Endothelial cell of umbilical vein (primary cell): ENCODE data around the gene ELMO1. TPM values are rescaled to one million over a fixed set of nuclear protein-coding genes. Genes with fewer than 3 reads are reported as not detected.

Experiments
- BruUV-seq: library from RNA; stranded (reverse); fragments of 400-500 nt; replicated peaks from 2 replicates; lab custom pipeline; 2021; lab: Mats Ljungman, UMichigan
- CTCF ChIA-PET: fragments of 300-600, 350-600 bp; sonication (Branson Sonifier 250); formaldehyde crosslinking; loops from one replicate; lab custom pipeline; 2021; ENCODE audit warnings: antibody characterized with exemption, inconsistent platforms; lab: Charles Lee
- POLR2A ChIA-PET: fragments of 300-600, 350-600 bp; sonication (Branson Sonifier 250); formaldehyde crosslinking; loops from one replicate; lab custom pipeline; 2021; ENCODE audit warnings: antibody characterized with exemption, inconsistent platforms; lab: Charles Lee
- DNase-seq: peaks from one replicate; pipeline ENCODE4 v3.0.0-alpha.2; 2011; ENCODE audit warnings: low read depth, low spot score
- FAIRE-seq: peaks from 2 replicates; lab custom pipeline; 2011; peaks lifted over from hg19 to GRCh38; lab: Jason Lieb, UNC
- H2AFZ ChIP-seq: 2 replicates; pipeline ENCODE4 v1.6.0; 2012; ENCODE audit warnings: low read depth, low read length, control low read depth, inconsistent platforms
- H3K27ac ChIP-seq: 2 replicates; pipeline ENCODE4 v1.5.1; 2011; ENCODE audit warnings: low read depth, mild to moderate bottlenecking, control low read depth, low read length, moderate library complexity; ENCODE audit not compliant: insufficient read depth
- H3K27me3 ChIP-seq, 2 experiments: 2 replicates each; pipeline versions ENCODE4 v1.6.0 to v1.6.1; 2011; ENCODE audit warnings: low read length in 2 of 2, mixed read lengths in 1 of 2; ENCODE audit not compliant: control insufficient read depth in 2 of 2, insufficient read depth in 2 of 2
- H3K36me3 ChIP-seq, 2 experiments: 2 replicates in 1 of 2; 3 replicates in 1 of 2; pipeline ENCODE4 v1.5.1; 2011; ENCODE audit warnings: low read length in 2 of 2, mild to moderate bottlenecking in 1 of 2, moderate library complexity in 1 of 2; ENCODE audit not compliant: control insufficient read depth in 2 of 2, insufficient read depth in 2 of 2; ENCODE audit errors: extremely low read depth in 1 of 2
- H3K4me1 ChIP-seq: 3 replicates; pipeline ENCODE4 v1.5.1; 2011; ENCODE audit warnings: mild to moderate bottlenecking, low read length; ENCODE audit not compliant: control insufficient read depth, insufficient read depth; ENCODE audit errors: extremely low read depth
- H3K4me2 ChIP-seq: 2 replicates; pipeline ENCODE4 v1.6.1; 2011; ENCODE audit warnings: low read length, control low read depth, mixed read lengths; ENCODE audit not compliant: insufficient read depth
- H3K4me3 ChIP-seq, 3 experiments: fragments of 200-600 bp in 1 of 3; sonication (generic), shearing (Covaris generic) in 1 of 3; replicated peaks in 1 of 3; 2 replicates each; pipeline ENCODE4 v1.5.1; 2011 to 2016; ENCODE audit warnings: control low read depth in 3 of 3, low read length in 3 of 3, mild to moderate bottlenecking in 2 of 3, inconsistent platforms in 1 of 3, low read depth in 1 of 3, moderate library complexity in 1 of 3; ENCODE audit not compliant: insufficient read depth in 1 of 3
- H3K79me2 ChIP-seq: 2 replicates; pipeline ENCODE4 v1.6.0; 2012; ENCODE audit warnings: low read length, inconsistent platforms; ENCODE audit not compliant: control insufficient read depth, insufficient read depth
- H3K9ac ChIP-seq: replicated peaks from 2 replicates; pipeline ENCODE3; 2011; ENCODE audit warnings: low read length, control low read depth; ENCODE audit not compliant: insufficient read depth; ENCODE audit errors: extremely low read depth
- H3K9me1 ChIP-seq: replicated peaks from 3 replicates; pipeline ENCODE4 v1.6.0; 2011; ENCODE audit warnings: mild to moderate bottlenecking, low read length; ENCODE audit not compliant: control insufficient read depth, insufficient read depth; ENCODE audit errors: extremely low read depth
- H3K9me3 ChIP-seq: replicated peaks from 2 replicates; pipeline ENCODE4 v1.5.1; 2012; ENCODE audit warnings: low read length, inconsistent platforms; ENCODE audit not compliant: control insufficient read depth, insufficient read depth
- H4K20me1 ChIP-seq: replicated peaks from 2 replicates; pipeline ENCODE3; 2011; ENCODE audit warnings: mild to moderate bottlenecking, low read length; ENCODE audit not compliant: control insufficient read depth, insufficient read depth; ENCODE audit errors: extremely low read depth
- EZH2 ChIP-seq: IDR thresholded peaks from 2 replicates; pipeline ENCODE4 v1.6.1; 2012; ENCODE audit warnings: borderline replicate concordance, low read depth, mild to moderate bottlenecking, moderate library complexity, low read length, inconsistent platforms; ENCODE audit not compliant: severe bottlenecking
- FOS ChIP-seq: IDR thresholded peaks from 2 replicates; pipeline ENCODE4 v1.6.1; 2011; ENCODE audit warnings: mild to moderate bottlenecking, low read length, moderate library complexity, borderline replicate concordance; ENCODE audit not compliant: insufficient read depth
- GATA2 ChIP-seq: IDR thresholded peaks from 2 replicates; pipeline ENCODE4 v1.7.0; 2011; ENCODE audit warnings: low read depth, mild to moderate bottlenecking, moderate library complexity, mixed read lengths, low read length; ENCODE audit not compliant: insufficient read length, insufficient read depth
- JUN ChIP-seq: IDR thresholded peaks from 2 replicates; pipeline ENCODE4 v1.6.1; 2011; ENCODE audit warnings: borderline replicate concordance, low read depth; ENCODE audit not compliant: insufficient read length, insufficient read depth
- MYC ChIP-seq: IDR thresholded peaks from one replicate; pipeline ENCODE4 v1.6.1; 2011; ENCODE audit warnings: mild to moderate bottlenecking, low read depth, low read length
- POLR2A ChIP-seq: IDR thresholded peaks from 2 replicates; pipeline ENCODE4 v1.6.1; 2012; ENCODE audit warnings: low read depth, mild to moderate bottlenecking, control low read depth, low read length
- POLR2AphosphoS5 ChIP-seq: IDR thresholded peaks from 2 replicates; pipeline ENCODE4 v1.6.1; 2012; ENCODE audit warnings: low read depth, mild to moderate bottlenecking, control low read depth, low read length, moderate library complexity; ENCODE audit not compliant: insufficient read depth
- dilution Hi-C: fragments of 300-500 bp; cut with MboI; formaldehyde crosslinking; loops from one replicate; pipeline ENCODE4 v1.15.0; 2019; ENCODE audit warnings: low sequenced_read_pairs; ENCODE audit not compliant: extremely low pct_ligation_motif_present
- intact Hi-C: fragments of 100-400 bp; cut with micrococcal nuclease; formaldehyde crosslinking; loops from one replicate; pipeline ENCODE4 v1.10.0; 2022
- polyA plus RNA-seq, 4 experiments: library from polyadenylated mRNA; depleted of rRNA in 3 of 4; stranded (reverse) in 3 of 4; unstranded in 1 of 4; fragments of >200 nt; gene quantifications; 2 replicates each; pipeline versions ENCODE4 v1.2.1 to v1.2.3, GENCODE V29; 2011 to 2012; ENCODE audit warnings: missing spikeins in 1 of 4
- total RNA-seq: library from RNA; stranded (reverse); gene quantifications from 2 replicates; pipeline ENCODE4 v1.2.3, GENCODE V29; 2021
- TF ChIP-seq, protein P1 (sequence below): IDR thresholded peaks from 2 replicates; pipeline ENCODE4 v1.6.1; 2011; ENCODE audit not compliant: insufficient read depth, insufficient read length
- TF ChIP-seq, protein P2 (sequence below), 2 donors: IDR thresholded peaks; 1 replicate in 1 of 2; 2 replicates in 1 of 2; pipeline ENCODE4 v1.5.1; 2011; ENCODE audit warnings: low read length in 2 of 2, mild to moderate bottlenecking in 2 of 2, moderate library complexity in 2 of 2, control low read depth in 1 of 2, inconsistent platforms in 1 of 2, low read depth in 1 of 2; ENCODE audit not compliant: insufficient read depth in 1 of 2; ENCODE audit errors: extremely low read depth in 1 of 2

Gene ELMO1
- total and polyA plus RNA-seq, 2 donors (not counting 3 experiments of a cell fraction or from before 2014, with no cell fraction given): 17.0 to 30.6 TPM

DNA sequence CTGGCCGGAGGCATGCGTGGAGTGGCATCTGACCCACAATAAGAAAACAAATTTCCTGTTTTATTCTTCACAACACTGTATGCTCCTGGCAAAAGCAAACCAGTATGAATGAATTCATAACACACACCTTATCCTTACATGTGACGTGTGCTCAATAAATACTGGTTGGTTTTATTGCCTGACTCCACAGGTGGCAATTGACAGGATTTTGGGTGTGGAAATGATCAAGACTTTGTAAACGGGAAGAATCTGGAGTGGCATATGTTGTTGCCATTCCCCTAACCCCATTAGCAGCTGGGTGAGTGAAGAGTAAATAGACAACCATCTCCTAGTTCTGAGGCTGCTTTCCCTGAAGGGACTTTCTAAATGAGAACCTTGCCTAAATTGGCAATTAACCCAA is 508.8 kb downstream of the ELMO1 start:
- CTCF ChIA-PET: interaction anchor here (1.1 kb wide), 1 partner anchor 242 kb away, joined by 3 read pairs; no protein-coding TSS in a partner anchor
- no peak for FAIRE-seq

GRCh38 chr7:36937754-36938563 is 510.7 kb downstream of the ELMO1 start:
- TF ChIP-seq, protein P1, sequence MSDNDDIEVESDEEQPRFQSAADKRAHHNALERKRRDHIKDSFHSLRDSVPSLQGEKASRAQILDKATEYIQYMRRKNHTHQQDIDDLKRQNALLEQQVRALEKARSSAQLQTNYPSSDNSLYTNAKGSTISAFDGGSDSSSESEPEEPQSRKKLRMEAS: no peak
- TF ChIP-seq EZH2 (no peak), POLR2A (no peak), JUN (no peak), POLR2AphosphoS5 (no peak), GATA2 (no peak), MYC (no peak), FOS (no peak)
- TF ChIP-seq, protein P2, sequence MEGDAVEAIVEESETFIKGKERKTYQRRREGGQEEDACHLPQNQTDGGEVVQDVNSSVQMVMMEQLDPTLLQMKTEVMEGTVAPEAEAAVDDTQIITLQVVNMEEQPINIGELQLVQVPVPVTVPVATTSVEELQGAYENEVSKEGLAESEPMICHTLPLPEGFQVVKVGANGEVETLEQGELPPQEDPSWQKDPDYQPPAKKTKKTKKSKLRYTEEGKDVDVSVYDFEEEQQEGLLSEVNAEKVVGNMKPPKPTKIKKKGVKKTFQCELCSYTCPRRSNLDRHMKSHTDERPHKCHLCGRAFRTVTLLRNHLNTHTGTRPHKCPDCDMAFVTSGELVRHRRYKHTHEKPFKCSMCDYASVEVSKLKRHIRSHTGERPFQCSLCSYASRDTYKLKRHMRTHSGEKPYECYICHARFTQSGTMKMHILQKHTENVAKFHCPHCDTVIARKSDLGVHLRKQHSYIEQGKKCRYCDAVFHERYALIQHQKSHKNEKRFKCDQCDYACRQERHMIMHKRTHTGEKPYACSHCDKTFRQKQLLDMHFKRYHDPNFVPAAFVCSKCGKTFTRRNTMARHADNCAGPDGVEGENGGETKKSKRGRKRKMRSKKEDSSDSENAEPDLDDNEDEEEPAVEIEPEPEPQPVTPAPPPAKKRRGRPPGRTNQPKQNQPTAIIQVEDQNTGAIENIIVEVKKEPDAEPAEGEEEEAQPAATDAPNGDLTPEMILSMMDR (IDR thresholded peaks at IDR 0.05; ENCODE audit: extremely low read depth in 1 of 2, insufficient read depth in 1 of 2, low read depth in 1 of 2, low read length in 2 of 2): no peak
- ChIA-PET CTCF (interaction anchor here (1.0 to 1.6 kb wide), 2 partner anchors 29 to 244 kb away, joined by 6 to 9 read pairs; no protein-coding TSS in a partner anchor), POLR2A (no interaction called here)
- intact Hi-C loops: no loop called here
- H3K9me3 ChIP-seq: no peaks in the 10 kb centered on the region
- no peaks in the 10 kb centered on the region for H3K36me3 ChIP-seq
- H2AFZ ChIP-seq: no peak overlapping the region
- H3K79me2 ChIP-seq: no peaks in the 10 kb centered on the region
- no peaks in the 10 kb centered on the region for H3K27me3 ChIP-seq
- FAIRE-seq: no peak
- H3K4me3 ChIP-seq: no peak overlapping the region
- dilution Hi-C loops: no loop called here
- H3K9me1 ChIP-seq: no peaks in the 10 kb centered on the region
- BruUV-seq: no TSS peak
- H3K27ac ChIP-seq: no peak overlapping the region
- H3K4me2 ChIP-seq: no peak overlapping the region
- DNase-seq: no peak
- no peaks in the 10 kb centered on the region for H3K4me1 ChIP-seq
- H3K9ac ChIP-seq: no peak overlapping the region
- no peaks in the 10 kb centered on the region for H4K20me1 ChIP-seq

More for the DNA sequence above, 508.8 kb downstream of the ELMO1 start:
- no peak overlapping the region for H3K9ac ChIP-seq
- intact Hi-C loops: no loop called here
- no TSS peak for BruUV-seq
- no peaks in the 10 kb centered on the region for H3K79me2 ChIP-seq
- no peak overlapping the region for H3K27ac ChIP-seq
- DNase-seq: no peak
- H3K4me1 ChIP-seq: no peaks in the 10 kb centered on the region
- TF ChIP-seq MYC: no peak
- TF ChIP-seq JUN: no peak
- no peak for TF ChIP-seq POLR2A
- TF ChIP-seq EZH2: no peak
- TF ChIP-seq, protein P1: no peak
- no peak for TF ChIP-seq GATA2
- H3K9me1 ChIP-seq: no peaks in the 10 kb centered on the region
- H3K4me3 ChIP-seq: no peak overlapping the region
- H2AFZ ChIP-seq: no peak overlapping the region
- H3K27me3 ChIP-seq: no peaks in the 10 kb centered on the region
- no peaks in the 10 kb centered on the region for H4K20me1 ChIP-seq
- H3K9me3 ChIP-seq: no peaks in the 10 kb centered on the region
- POLR2A ChIA-PET: no interaction called here
- no peaks in the 10 kb centered on the region for H3K36me3 ChIP-seq
- no peak overlapping the region for H3K4me2 ChIP-seq
- dilution Hi-C loops: no loop called here
